HepG2 (cell line): ENCODE data around the gene ANKS1B. TPM values are rescaled to one million over a fixed set of nuclear protein-coding genes. Genes with fewer than 3 reads are reported as not detected.

ENCODE experiments used
- ATAC-seq: fragments of 200-7000 bp; cut with Tn5 transposase; 3 replicates; pipeline ENCODE4 v1.9.1; 2020; ENCODE audit warnings: mild to moderate bottlenecking, moderate library complexity
- BruUV-seq: library from RNA; stranded (reverse); fragments of 400-500 nt; replicated peaks from 2 replicates; lab custom pipeline; 2021; lab: Mats Ljungman, UMichigan
- CTCF ChIA-PET: fragments of 300-600 bp; formaldehyde crosslinking; extraction: SDS; loops from one replicate; lab custom pipeline; 2021; ENCODE audit warnings: low total read pairs, inconsistent platforms, low intra/inter-chr PET ratio; lab: Yijun Ruan, JAX
- POLR2A ChIA-PET: fragments of 350-600 bp; sonication (Branson Sonifier 250); formaldehyde crosslinking; loops from one replicate; lab custom pipeline; 2020; ENCODE audit warnings: antibody characterized with exemption, inconsistent platforms; lab: Yijun Ruan, JAX
- DNase-seq: peaks from one replicate; pipeline ENCODE4 v3.0.0-alpha.2; 2015; ENCODE audit warnings: low spot score
- FAIRE-seq: peaks from 3 replicates; lab custom pipeline; 2011; peaks lifted over from hg19 to GRCh38; lab: Jason Lieb, UNC
- H2AFZ ChIP-seq: one replicate; pipeline ENCODE4 v1.6.1; 2011; ENCODE audit warnings: low read length, inconsistent platforms
- H3K27ac ChIP-seq: fragments of 300-600 bp; 3 replicates; pipeline ENCODE4 v1.8.0; 2011; ENCODE audit warnings: mixed run types, mild to moderate bottlenecking, mixed read lengths, low read length, inconsistent platforms; ENCODE audit not compliant: insufficient read depth; ENCODE audit errors: extremely low read length
- H3K27me3 ChIP-seq, 2 experiments: fragments of 200-600 bp in 1 of 2; 2 replicates in 1 of 2; 3 replicates in 1 of 2; pipeline versions ENCODE4 v1.6.0 to v1.8.0; 2011; ENCODE audit warnings: low read length in 2 of 2, mild to moderate bottlenecking in 2 of 2, moderate library complexity in 2 of 2, inconsistent platforms in 1 of 2; ENCODE audit not compliant: insufficient read depth in 2 of 2, control insufficient read depth in 1 of 2
- H3K36me3 ChIP-seq, 2 experiments: fragments of 200-600 bp in 1 of 2; replicated peaks in 1 of 2; 2 replicates in 1 of 2; 3 replicates in 1 of 2; pipeline versions ENCODE4 v1.5.1 to v1.8.0; 2011; ENCODE audit warnings: low read length in 2 of 2, inconsistent platforms in 1 of 2; ENCODE audit not compliant: insufficient read depth in 2 of 2, control insufficient read depth in 1 of 2
- H3K4me1 ChIP-seq: 2 replicates; pipeline ENCODE4 v1.5.1; 2012; ENCODE audit warnings: low read length, inconsistent platforms; ENCODE audit not compliant: insufficient read depth
- H3K4me2 ChIP-seq: 2 replicates; pipeline ENCODE4 v1.6.0; 2011; ENCODE audit warnings: low read depth, low read length, inconsistent platforms
- H3K4me3 ChIP-seq, 3 experiments: fragments of 200-600 bp in 1 of 3; sonication (generic), shearing (Covaris generic) in 1 of 3; replicated peaks in 1 of 3; 2 replicates each; pipeline ENCODE4 v1.5.1; 2011 to 2016; ENCODE audit warnings: low read length in 3 of 3, inconsistent platforms in 2 of 3, low read depth in 2 of 3, mild to moderate bottlenecking in 2 of 3, control low read depth in 1 of 3, mixed read lengths in 1 of 3; ENCODE audit not compliant: insufficient read depth in 1 of 3
- H3K79me2 ChIP-seq: one replicate; pipeline ENCODE4 v1.6.1; 2011; ENCODE audit warnings: low read length, inconsistent platforms; ENCODE audit not compliant: insufficient read depth
- H3K9ac ChIP-seq: 2 replicates; pipeline ENCODE4 v1.6.0; 2011; ENCODE audit warnings: mild to moderate bottlenecking, low read depth, low read length, inconsistent platforms; ENCODE audit not compliant: insufficient read depth
- H3K9me3 ChIP-seq: 2 replicates; pipeline ENCODE4 v1.5.1; 2012; ENCODE audit warnings: mild to moderate bottlenecking, low read length
- H4K20me1 ChIP-seq: 2 replicates; pipeline ENCODE4 v1.6.0; 2011; ENCODE audit warnings: inconsistent platforms, mild to moderate bottlenecking, low read length, moderate library complexity; ENCODE audit not compliant: insufficient read depth
- ATF7 ChIP-seq, 2 experiments: fragments of 450-650 bp in 1 of 2; sonication (generic) in 1 of 2; formaldehyde crosslinking in 1 of 2; IDR thresholded peaks; 2 replicates each; pipeline versions ENCODE4 v1.4.0 to v1.6.1; 2016 to 2020; ENCODE audit warnings: antibody characterized with exemption in 1 of 2, mild to moderate bottlenecking in 1 of 2, missing genetic modification reagents in 1 of 2
- HCFC1 ChIP-seq: fragments of 150-350 bp; IDR thresholded peaks from 2 replicates; pipeline ENCODE4 v1.6.1; 2014; ENCODE audit warnings: low read depth, low read length
- KDM3A ChIP-seq: IDR thresholded peaks from 2 replicates; pipeline ENCODE4 v1.6.1; 2018; ENCODE audit warnings: low read depth, missing compliant biosample characterization
- NFRKB ChIP-seq: fragments of 450-650 bp; IDR thresholded peaks from 2 replicates; pipeline ENCODE4 v1.6.1; 2017
- PHF8 ChIP-seq: sonication (generic); formaldehyde crosslinking; IDR thresholded peaks from 2 replicates; pipeline ENCODE4 v1.5.0; 2020; ENCODE audit warnings: missing genetic modification reagents
- RCOR2 ChIP-seq: IDR thresholded peaks from 2 replicates; pipeline ENCODE4 v1.6.1; 2016; ENCODE audit warnings: missing biosample characterization, missing genetic modification reagents
- SRSF9 ChIP-seq: fragments of 200-400 bp; formaldehyde crosslinking; IDR thresholded peaks from 2 replicates; pipeline ENCODE4 v1.6.1; 2018; ENCODE audit warnings: borderline replicate concordance, mild to moderate bottlenecking, low read depth, low read length; ENCODE audit not compliant: insufficient read depth, poor library complexity, severe bottlenecking
- TRIM24 ChIP-seq: sonication (generic); formaldehyde crosslinking; IDR thresholded peaks from 2 replicates; pipeline ENCODE4 v1.8.0; 2022; ENCODE audit warnings: mild to moderate bottlenecking, missing genetic modification reagents
- U2AF2 ChIP-seq: fragments of 200-400 bp; formaldehyde crosslinking; IDR thresholded peaks from 2 replicates; pipeline ENCODE4 v1.6.1; 2017; ENCODE audit warnings: low read depth, mild to moderate bottlenecking, low read length
- ZC3H13 ChIP-seq: sonication (generic); formaldehyde crosslinking; IDR thresholded peaks from 2 replicates; pipeline ENCODE4 v1.8.1; 2023; ENCODE audit warnings: mild to moderate bottlenecking, missing genetic modification reagents, moderate library complexity
- ZFP36L1 ChIP-seq: sonication (generic); formaldehyde crosslinking; IDR thresholded peaks from 2 replicates; pipeline ENCODE4 v1.8.0; 2022; ENCODE audit warnings: mild to moderate bottlenecking, missing genetic modification reagents, moderate library complexity
- ZFP82 ChIP-seq: sonication (generic); formaldehyde crosslinking; IDR thresholded peaks from 2 replicates; pipeline ENCODE4 v1.5.1; 2020; ENCODE audit warnings: mild to moderate bottlenecking, missing genetic modification reagents, borderline replicate concordance
- ZNF337 ChIP-seq: sonication (generic); formaldehyde crosslinking; IDR thresholded peaks from 2 replicates; pipeline ENCODE4 v1.5.1; 2020; ENCODE audit warnings: missing genetic modification reagents, low read depth, mild to moderate bottlenecking, borderline replicate concordance
- ZNF709 ChIP-seq: sonication (generic); formaldehyde crosslinking; IDR thresholded peaks from 2 replicates; pipeline ENCODE4 v1.5.0; 2020; ENCODE audit warnings: mild to moderate bottlenecking, missing genetic modification reagents
- ZNF737 ChIP-seq: sonication (generic); formaldehyde crosslinking; IDR thresholded peaks from 2 replicates; pipeline ENCODE4 v1.5.0; 2020; ENCODE audit warnings: missing genetic modification reagents, mild to moderate bottlenecking, borderline replicate concordance
- WGBS: methylation state at CpG from one replicate; pipeline ENCODE4 v1.1.6; 2017; ENCODE audit warnings: low lambda C conversion rate; 5-methylcytosine and 5-hydroxymethylcytosine counted together
- in situ Hi-C: cut with HindIII; loops from 2 replicates; pipeline ENCODE4 v1.10.0; 2017; ENCODE audit warnings: low pct_unique_long_range_greater_than_20kb; ENCODE audit not compliant: extremely low pct_ligation_motif_present
- intact Hi-C: fragments of 100-400 bp; cut with micrococcal nuclease; formaldehyde crosslinking; loops from one replicate; pipeline ENCODE4 v1.10.0; 2022; ENCODE audit not compliant: unreplicated experiment
- polyA plus RNA-seq, 8 experiments: library from polyadenylated mRNA; depleted of rRNA in 3 of 8; stranded (reverse) in 7 of 8; unstranded in 1 of 8; fragments of >200 nt; fragmentation: Illumina TruSeq in 4 of 8; extraction: Trizol in 4 of 8; gene quantifications; 2 replicates each; pipeline versions ENCODE4 v1.2.1 to v1.2.3, GENCODE V29; 2011 to 2016; ENCODE audit warnings: low read depth in 4 of 8, missing spikeins in 1 of 8, mixed read lengths in 1 of 8; ENCODE audit not compliant: insufficient read depth in 1 of 8
- total RNA-seq, 5 experiments: library from RNA; depleted of rRNA; stranded (reverse); fragments of >200 nt; fragmentation: Illumina TruSeq; extraction: Trizol; gene quantifications; 2 replicates each; pipeline ENCODE4 v1.2.3, GENCODE V29; 2016; ENCODE audit warnings: low read depth in 1 of 5
- TF ChIP-seq, protein P1 (sequence below): sonication (generic); formaldehyde crosslinking; IDR thresholded peaks from 2 replicates; pipeline ENCODE4 v1.4.0; 2020; ENCODE audit warnings: missing genetic modification reagents, mild to moderate bottlenecking, borderline replicate concordance
- TF ChIP-seq, protein P2 (sequence below): sonication (generic); formaldehyde crosslinking; IDR thresholded peaks from 2 replicates; pipeline ENCODE4 v1.4.0; 2020; ENCODE audit warnings: missing genetic modification reagents

ANKS1B gene
- total and polyA plus RNA-seq, 2 of the 13 experiments (the other 11 are each of a cell fraction or from before 2014, with no cell fraction given): 0.15 TPM; not detected in 1

GRCh38 chr12:99370421-99371138 lies 614.2 kb downstream of the ANKS1B start (continued):
- no peak for TF ChIP-seq ZNF337
- TF ChIP-seq HCFC1: no peak
- TF ChIP-seq NFRKB: no peak
- no peak for TF ChIP-seq KDM3A (CRISPR knock-in tag)
- TF ChIP-seq PHF8 (CRISPR knock-in tag): no peak
- no peak for TF ChIP-seq TRIM24 (CRISPR knock-in tag)
- no peak for TF ChIP-seq ZNF709
- TF ChIP-seq ZFP82 (CRISPR knock-in tag): no peak
- TF ChIP-seq ZFP36L1: no peak

GRCh38 chr12:99367181-99367580 lies 617.6 kb downstream of the ANKS1B start:
- H3K9ac ChIP-seq: no peak overlapping the region
- intact Hi-C loops (no loop called here), in situ Hi-C loops (no loop called here)
- no peaks in the 10 kb centered on the region; the same call in 1 of the 2 replicates for H4K20me1 ChIP-seq
- H3K36me3 ChIP-seq: no peaks in the 10 kb centered on the region
- BruUV-seq: no TSS peak
- H3K27me3 ChIP-seq: no peaks in the 10 kb centered on the region
- no peak for FAIRE-seq
- WGBS: 17% methylated on average over 3 of the region's 3 CpGs
- no peaks in the 10 kb centered on the region for H3K4me1 ChIP-seq
- POLR2A ChIA-PET: no interaction called here
- no peaks in the 10 kb centered on the region for H3K9me3 ChIP-seq
- no peak overlapping the region for H3K4me3 ChIP-seq
- H3K4me2 ChIP-seq: no peak overlapping the region
- H2AFZ ChIP-seq: no peak overlapping the region
- CTCF ChIA-PET: no interaction called here
- DNase-seq: no peak
- H3K27ac ChIP-seq: no peak overlapping the region
- no peaks in the 10 kb centered on the region for H3K79me2 ChIP-seq
- ATAC-seq: no peak
- TF ChIP-seq, protein P1, sequence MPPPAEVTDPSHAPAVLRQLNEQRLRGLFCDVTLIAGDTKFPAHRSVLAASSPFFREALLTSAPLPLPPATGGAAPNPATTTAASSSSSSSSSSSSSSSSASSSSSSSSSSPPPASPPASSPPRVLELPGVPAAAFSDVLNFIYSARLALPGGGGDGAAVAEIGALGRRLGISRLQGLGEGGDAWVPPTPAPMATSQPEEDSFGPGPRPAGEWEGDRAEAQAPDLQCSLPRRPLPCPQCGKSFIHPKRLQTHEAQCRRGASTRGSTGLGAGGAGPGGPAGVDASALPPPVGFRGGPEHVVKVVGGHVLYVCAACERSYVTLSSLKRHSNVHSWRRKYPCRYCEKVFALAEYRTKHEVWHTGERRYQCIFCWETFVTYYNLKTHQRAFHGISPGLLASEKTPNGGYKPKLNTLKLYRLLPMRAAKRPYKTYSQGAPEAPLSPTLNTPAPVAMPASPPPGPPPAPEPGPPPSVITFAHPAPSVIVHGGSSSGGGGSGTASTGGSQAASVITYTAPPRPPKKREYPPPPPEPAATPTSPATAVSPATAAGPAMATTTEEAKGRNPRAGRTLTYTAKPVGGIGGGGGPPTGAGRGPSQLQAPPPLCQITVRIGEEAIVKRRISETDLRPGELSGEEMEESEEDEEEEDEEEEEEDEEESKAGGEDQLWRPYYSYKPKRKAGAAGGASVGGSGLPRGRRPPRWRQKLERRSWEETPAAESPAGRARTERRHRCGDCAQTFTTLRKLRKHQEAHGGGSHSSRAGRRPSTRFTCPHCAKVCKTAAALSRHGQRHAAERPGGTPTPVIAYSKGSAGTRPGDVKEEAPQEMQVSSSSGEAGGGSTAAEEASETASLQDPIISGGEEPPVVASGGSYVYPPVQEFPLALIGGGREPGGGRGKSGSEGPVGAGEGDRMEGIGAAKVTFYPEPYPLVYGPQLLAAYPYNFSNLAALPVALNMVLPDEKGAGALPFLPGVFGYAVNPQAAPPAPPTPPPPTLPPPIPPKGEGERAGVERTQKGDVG: no peak
- TF ChIP-seq ZNF737: no peak
- TF ChIP-seq U2AF2: no peak
- TF ChIP-seq ATF7 (IDR thresholded peaks at IDR 0.05): no peak
- no peak for TF ChIP-seq ATF7 (CRISPR knock-in tag; IDR thresholded peaks at IDR 0.05)
- no peak for TF ChIP-seq ZC3H13 (CRISPR knock-in tag)
- TF ChIP-seq, protein P2, sequence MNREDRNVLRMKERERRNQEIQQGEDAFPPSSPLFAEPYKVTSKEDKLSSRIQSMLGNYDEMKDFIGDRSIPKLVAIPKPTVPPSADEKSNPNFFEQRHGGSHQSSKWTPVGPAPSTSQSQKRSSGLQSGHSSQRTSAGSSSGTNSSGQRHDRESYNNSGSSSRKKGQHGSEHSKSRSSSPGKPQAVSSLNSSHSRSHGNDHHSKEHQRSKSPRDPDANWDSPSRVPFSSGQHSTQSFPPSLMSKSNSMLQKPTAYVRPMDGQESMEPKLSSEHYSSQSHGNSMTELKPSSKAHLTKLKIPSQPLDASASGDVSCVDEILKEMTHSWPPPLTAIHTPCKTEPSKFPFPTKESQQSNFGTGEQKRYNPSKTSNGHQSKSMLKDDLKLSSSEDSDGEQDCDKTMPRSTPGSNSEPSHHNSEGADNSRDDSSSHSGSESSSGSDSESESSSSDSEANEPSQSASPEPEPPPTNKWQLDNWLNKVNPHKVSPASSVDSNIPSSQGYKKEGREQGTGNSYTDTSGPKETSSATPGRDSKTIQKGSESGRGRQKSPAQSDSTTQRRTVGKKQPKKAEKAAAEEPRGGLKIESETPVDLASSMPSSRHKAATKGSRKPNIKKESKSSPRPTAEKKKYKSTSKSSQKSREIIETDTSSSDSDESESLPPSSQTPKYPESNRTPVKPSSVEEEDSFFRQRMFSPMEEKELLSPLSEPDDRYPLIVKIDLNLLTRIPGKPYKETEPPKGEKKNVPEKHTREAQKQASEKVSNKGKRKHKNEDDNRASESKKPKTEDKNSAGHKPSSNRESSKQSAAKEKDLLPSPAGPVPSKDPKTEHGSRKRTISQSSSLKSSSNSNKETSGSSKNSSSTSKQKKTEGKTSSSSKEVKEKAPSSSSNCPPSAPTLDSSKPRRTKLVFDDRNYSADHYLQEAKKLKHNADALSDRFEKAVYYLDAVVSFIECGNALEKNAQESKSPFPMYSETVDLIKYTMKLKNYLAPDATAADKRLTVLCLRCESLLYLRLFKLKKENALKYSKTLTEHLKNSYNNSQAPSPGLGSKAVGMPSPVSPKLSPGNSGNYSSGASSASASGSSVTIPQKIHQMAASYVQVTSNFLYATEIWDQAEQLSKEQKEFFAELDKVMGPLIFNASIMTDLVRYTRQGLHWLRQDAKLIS: no peak
- TF ChIP-seq SRSF9: no peak
- no peak for TF ChIP-seq RCOR2 (CRISPR knock-in tag)
